A549 (cell line): Measurements from ENCODE around the gene MMP14. TPM values are rescaled to one million over a fixed set of nuclear protein-coding genes. Genes with fewer than 3 reads are reported as not detected.
"Not testable (repeated sequence)": the region's sequence is repeated elsewhere in the genome, so short reads cannot be mapped to it uniquely, and the experiment has no call there.

Source experiments
- ATAC-seq, 2 experiments: fragments of 200-7000 bp in 1 of 2; fragments of >200 bp in 1 of 2; cut with Nextera tagmentation in 1 of 2; cut with Tn5 transposase in 1 of 2; 3 replicates each; pipeline versions ENCODE4 v1.8.0 to v1.9.1; 2018 to 2020; ENCODE audit warnings: mild to moderate bottlenecking in 1 of 2, moderate library complexity in 1 of 2
- CTCF ChIA-PET: fragments of 300-600 bp; sonication (Branson Sonifier 250); formaldehyde crosslinking; extraction: SDS; loops from one replicate; lab custom pipeline; 2021; ENCODE audit warnings: antibody characterized with exemption, inconsistent platforms; lab: Yijun Ruan, JAX
- POLR2A ChIA-PET: fragments of 350-600 bp; formaldehyde crosslinking; extraction: SDS; loops from one replicate; lab custom pipeline; 2021; ENCODE audit warnings: antibody characterized with exemption, inconsistent platforms; lab: Yijun Ruan, JAX
- DNase-seq, 2 experiments: peaks; one replicate each; pipeline versions ENCODE4 v3.0.0 to v3.0.0-alpha.2; 2011 to 2016; ENCODE audit warnings: low read depth in 1 of 2, low spot score in 1 of 2
- FAIRE-seq: peaks from 2 replicates; lab custom pipeline; 2011; peaks lifted over from hg19 to GRCh38; lab: Jason Lieb, UNC
- H3K27ac ChIP-seq, 2 experiments: fragments of >200 bp; sonication (Bioruptor Twin); formaldehyde crosslinking; 3 replicates each; pipeline ENCODE4 v1.5.1; 2016 to 2017
- H3K4me1 ChIP-seq: fragments of >200 bp; sonication (Bioruptor Twin); formaldehyde crosslinking; 3 replicates; pipeline ENCODE4 v1.6.1; 2016
- H3K4me2 ChIP-seq: fragments of >200 bp; sonication (Bioruptor Twin); formaldehyde crosslinking; 3 replicates; pipeline ENCODE4 v1.6.1; 2016
- H3K4me3 ChIP-seq: fragments of >200 bp; sonication (Bioruptor Twin); formaldehyde crosslinking; 3 replicates; pipeline ENCODE4 v1.5.1; 2016
- H3K9me3 ChIP-seq: fragments of >200 bp; sonication (Bioruptor Twin); formaldehyde crosslinking; 3 replicates; pipeline ENCODE4 v1.6.1; 2016
- CBX2 ChIP-seq: fragments of 200-600 bp; sonication (generic); IDR thresholded peaks from 2 replicates; pipeline ENCODE4 v1.6.1; 2016; ENCODE audit warnings: low read depth, mild to moderate bottlenecking, borderline replicate concordance
- CBX8 ChIP-seq: fragments of 200-600 bp; sonication (generic); IDR thresholded peaks from 2 replicates; pipeline ENCODE4 v1.6.1; 2016
- CHD4 ChIP-seq: fragments of 200-600 bp; sonication (generic); IDR thresholded peaks from 2 replicates; pipeline ENCODE4 v1.6.1; 2016; ENCODE audit warnings: antibody characterized with exemption, mild to moderate bottlenecking, borderline replicate concordance
- ESRRA ChIP-seq: fragments of 150-350 bp; IDR thresholded peaks from 2 replicates; pipeline ENCODE4 v1.6.1; 2014; ENCODE audit warnings: mild to moderate bottlenecking, low read length, borderline replicate concordance
- FOXS1 ChIP-seq: fragments of 250-450 bp; sonication (Bioruptor Pico); IDR thresholded peaks from 2 replicates; pipeline ENCODE4 v1.5.0; 2020; ENCODE audit warnings: mild to moderate bottlenecking, moderate library complexity
- HES2 ChIP-seq: fragments of >200 bp; sonication (Bioruptor Twin); formaldehyde crosslinking; IDR thresholded peaks from 2 replicates; pipeline ENCODE4 v1.6.1; 2016
- HOXB13 ChIP-seq: fragments of 250-450 bp; sonication (Bioruptor Pico); IDR thresholded peaks from 2 replicates; pipeline ENCODE4 v1.5.0; 2020; ENCODE audit warnings: low read depth, mild to moderate bottlenecking, moderate library complexity
- HOXB5 ChIP-seq: fragments of 250-450 bp; sonication (Bioruptor Pico); IDR thresholded peaks from 2 replicates; pipeline ENCODE4 v1.5.0; 2020; ENCODE audit warnings: mild to moderate bottlenecking, moderate library complexity
- KDM1A ChIP-seq: fragments of 200-600 bp; sonication (generic); IDR thresholded peaks from 2 replicates; pipeline ENCODE4 v1.6.1; 2016; ENCODE audit warnings: low read depth, mild to moderate bottlenecking
- KDM5A ChIP-seq: fragments of 200-600 bp; sonication (generic); IDR thresholded peaks from 2 replicates; pipeline ENCODE4 v1.6.1; 2016; ENCODE audit warnings: antibody characterized with exemption, mild to moderate bottlenecking
- MAFK ChIP-seq: fragments of 450-650 bp; IDR thresholded peaks from 2 replicates; pipeline ENCODE4 v1.6.1; 2014; ENCODE audit not compliant: partially characterized antibody
- MAX ChIP-seq: IDR thresholded peaks from 2 replicates; pipeline ENCODE4 v1.6.1; 2012
- NFE2L2 ChIP-seq: fragments of 150-350 bp; conservative IDR thresholded peaks from 2 replicates; pipeline ENCODE4 v1.6.1; 2014; ENCODE audit warnings: low read length
- NPAS2 ChIP-seq: fragments of 250-450 bp; sonication (Bioruptor Pico); IDR thresholded peaks from 2 replicates; pipeline ENCODE4 v1.8.0; 2022; ENCODE audit warnings: mild to moderate bottlenecking, moderate library complexity, borderline replicate concordance
- RAD21 ChIP-seq, 2 experiments: fragments of >200 bp in 1 of 2; sonication (Bioruptor Twin) in 1 of 2; formaldehyde crosslinking in 1 of 2; IDR thresholded peaks in 1 of 2; conservative IDR thresholded peaks in 1 of 2; 2 replicates in 1 of 2; 3 replicates in 1 of 2; pipeline ENCODE4 v1.6.1; 2012 to 2018; ENCODE audit warnings: inconsistent platforms in 1 of 2
- SMC3 ChIP-seq: fragments of >200 bp; sonication (Bioruptor Twin); formaldehyde crosslinking; IDR thresholded peaks from 3 replicates; pipeline ENCODE4 v1.6.1; 2018; ENCODE audit warnings: inconsistent platforms
- ZFP36 ChIP-seq: fragments of 450-650 bp; IDR thresholded peaks from 2 replicates; pipeline ENCODE4 v1.6.1; 2014; ENCODE audit warnings: borderline replicate concordance; ENCODE audit not compliant: partially characterized antibody
- WGBS: methylation state at CpG from one replicate; pipeline ENCODE4 v1.1.6; 2017; ENCODE audit errors: missing lambda C conversion rate; 5-methylcytosine and 5-hydroxymethylcytosine counted together
- polyA plus RNA-seq, 4 experiments: library from polyadenylated mRNA; depleted of rRNA in 3 of 4; stranded (reverse); fragments of >200 nt; fragmentation: RNase III in 1 of 4; extraction: RNeasy Plus Mini Kit Qiagen cat#74134 plus additional on column Dnase treatment in 1 of 4; gene quantifications; 2 replicates in 3 of 4; 3 replicates in 1 of 4; pipeline ENCODE4 v1.2.3, GENCODE V29; 2011 to 2017
- TF ChIP-seq, protein P1 (sequence below): fragments of 250-450 bp; sonication (Bioruptor Pico); IDR thresholded peaks from 2 replicates; pipeline ENCODE4 v1.5.0; 2021; ENCODE audit warnings: mild to moderate bottlenecking, moderate library complexity, borderline replicate concordance

MMP14 gene
- polyA plus RNA-seq, 2 of the 4 experiments (the other 2 are of a cell fraction), result 1.5 to 1.9 TPM

GRCh38 chr14:22803687-22803974, 32.8 kb upstream of the MMP14 start:
- no peak for FAIRE-seq
- no peak for DNase-seq
- no peak overlapping the region for H3K4me3 ChIP-seq
- H3K27ac ChIP-seq, result no peak overlapping the region
- H3K9me3 ChIP-seq, result no peaks in the 10 kb centered on the region
- no peak for ATAC-seq
- WGBS, result 81% methylated on average over 3 of the region's 3 CpGs
- peaks cover 16% of the 10 kb centered on the region for H3K4me1 ChIP-seq
- POLR2A ChIA-PET, result no interaction called here
- H3K4me2 ChIP-seq, result no peak overlapping the region
- CTCF ChIA-PET, result no interaction called here
- TF ChIP-seq ESRRA (no peak), HES2 (no peak), MAFK (no peak), ZFP36 (no peak), CHD4 (no peak), HOXB13 (CRISPR knock-in tag) (no peak)

DNA sequence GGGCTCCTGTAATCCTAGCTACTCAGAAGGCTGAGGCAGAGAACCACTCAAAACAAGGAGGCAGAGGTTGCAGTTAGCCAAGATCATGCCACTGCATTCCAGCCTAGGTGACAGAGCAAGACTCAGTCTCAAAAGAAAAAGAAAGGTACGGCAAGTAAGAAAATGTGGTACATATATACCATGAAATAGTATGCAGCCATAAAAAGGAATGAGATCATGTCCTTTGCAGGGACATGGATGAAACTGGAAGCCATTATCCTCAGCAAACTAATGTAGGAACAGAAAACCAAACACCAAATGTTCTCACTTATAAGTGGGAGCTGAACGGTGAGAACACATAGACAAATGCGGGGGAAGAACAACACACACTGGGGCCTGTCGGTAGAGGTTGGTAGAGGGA, 31.1 kb upstream of the MMP14 start:
- ATAC-seq, H3K4me3 ChIP-seq, H3K9me3 ChIP-seq, POLR2A ChIA-PET, DNase-seq, H3K27ac ChIP-seq, H3K4me2 ChIP-seq, FAIRE-seq: not testable (repeated sequence)
- H3K4me1 ChIP-seq, result peaks cover 18% of the 10 kb centered on the region
- CTCF ChIA-PET, result interaction anchor here (0.6 to 0.7 kb wide), 4 partner anchors 17 to 235 kb away, joined by 3 read pairs; no protein-coding TSS in a partner anchor
- whole genome bisulfite sequencing, result 91% methylated on average over 4 of the region's 4 CpGs

GRCh38 chr14:22807432-22808087, 28.8 kb upstream of the MMP14 start:
- peak in 1 of 2 experiments; percentile 30; a peak in 2 of 6 replicates for ATAC-seq
- WGBS, result 64% methylated on average over 13 of the region's 13 CpGs
- DNase-seq, result no peak
- Histone ChIP-seq H3K4me1 (peaks cover 18% of the 10 kb centered on the region), H3K4me2 (peak overlapping the region; percentile 39; the same call in 2 of the 3 replicates), H3K27ac (peak overlapping the region in 1 of 2 experiments; percentile 31; a peak in 1 of 6 replicates), H3K9me3 (no peaks in the 10 kb centered on the region), H3K4me3 (no peak overlapping the region)
- TF ChIP-seq ESRRA (no peak), NFE2L2 (no peak), CBX8 (no peak), SMC3 (no peak), KDM5A (no peak), HES2 (no peak), RAD21 (conservative IDR thresholded peaks at IDR 0.05 in 1 of 2, IDR thresholded peaks at IDR 0.05 in 1 of 2) (no peak), FOXS1 (no peak), HOXB5 (CRISPR knock-in tag) (no peak), CBX2 (no peak), KDM1A (no peak), MAX (no peak), NPAS2 (CRISPR knock-in tag) (no peak)
- TF ChIP-seq, protein P1, sequence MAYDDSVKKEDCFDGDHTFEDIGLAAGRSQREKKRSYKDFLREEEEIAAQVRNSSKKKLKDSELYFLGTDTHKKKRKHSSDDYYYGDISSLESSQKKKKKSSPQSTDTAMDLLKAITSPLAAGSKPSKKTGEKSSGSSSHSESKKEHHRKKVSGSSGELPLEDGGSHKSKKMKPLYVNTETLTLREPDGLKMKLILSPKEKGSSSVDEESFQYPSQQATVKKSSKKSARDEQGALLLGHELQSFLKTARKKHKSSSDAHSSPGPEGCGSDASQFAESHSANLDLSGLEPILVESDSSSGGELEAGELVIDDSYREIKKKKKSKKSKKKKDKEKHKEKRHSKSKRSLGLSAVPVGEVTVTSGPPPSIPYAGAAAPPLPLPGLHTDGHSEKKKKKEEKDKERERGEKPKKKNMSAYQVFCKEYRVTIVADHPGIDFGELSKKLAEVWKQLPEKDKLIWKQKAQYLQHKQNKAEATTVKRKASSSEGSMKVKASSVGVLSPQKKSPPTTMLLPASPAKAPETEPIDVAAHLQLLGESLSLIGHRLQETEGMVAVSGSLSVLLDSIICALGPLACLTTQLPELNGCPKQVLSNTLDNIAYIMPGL (CRISPR knock-in tag), result no peak
- no peak for FAIRE-seq
- CTCF ChIA-PET, result interaction anchor here (1.1 to 2.3 kb wide), 5 partner anchors 14 to 65 kb away, joined by 3 to 8 read pairs (median 4); no protein-coding TSS in a partner anchor
- POLR2A ChIA-PET, result interaction anchor here (0.6 kb wide), 1 partner anchor 10 kb away, joined by 3 read pairs; no protein-coding TSS in a partner anchor
